SKM-1 (cell line): ENCODE results near the gene RIC8A.
A peak's percentile ranks its signal among the peaks of the same experiment; 100 is the strongest.
"Not testable (repeated sequence)": the region's sequence is repeated elsewhere in the genome, so short reads cannot be mapped to it uniquely, and the experiment has no call there.

Experiments used
- DNase-seq: peaks from one replicate; lab custom pipeline; 2025; ENCODE audit not compliant: unreplicated experiment; lab: John Stamatoyannopoulos, UW

RIC8A gene

GRCh38 chr11:217704-218103 is 10.2 kb downstream of the RIC8A start:
- no peak for DNase-seq

GRCh38 chr11:218815-219593 is 11.5 kb downstream of the RIC8A start:
- no peak for DNase-seq

GRCh38 chr11:220641-221215 is 13.2 kb downstream of the RIC8A start:
- DNase-seq: not testable (repeated sequence)

- no peak for DNase-seq
Measured at GRCh38 chr11:221539-221938, 14.0 kb downstream of the RIC8A start.

GRCh38 chr11:221998-222789 is 14.7 kb downstream of the RIC8A start:
- DNase-seq: no peak

- no peak for DNase-seq
Measured at GRCh38 chr11:223026-223789, 15.7 kb downstream of the RIC8A start.

GRCh38 chr11:223884-224283 is 16.4 kb downstream of the RIC8A start:
- DNase-seq: no peak

GRCh38 chr11:224424-224823 is 16.9 kb downstream of the RIC8A start:
- DNase-seq: no peak

- no peak for DNase-seq
Measured at GRCh38 chr11:225734-226453, 18.4 kb downstream of the RIC8A start.

- DNase-seq: no peak
Measured at GRCh38 chr11:227824-228379, 20.4 kb downstream of the RIC8A start.

GRCh38 chr11:230431-230830 is 22.9 kb downstream of the RIC8A start:
- DNase-seq: no peak

GRCh38 chr11:232783-233565 is 25.5 kb downstream of the RIC8A start:
- DNase-seq: no peak

- DNase-seq: no peak
Measured at GRCh38 chr11:235180-235579, 27.7 kb downstream of the RIC8A start.

- no peak for DNase-seq
Measured at GRCh38 chr11:235609-235996, 28.1 kb downstream of the RIC8A start.

GRCh38 chr11:235997-236773 is 28.7 kb downstream of the RIC8A start, which contains the start of gene SIRT3:
Gene SIRT3, minus strand, starts transcription at chr11:236342. Its CDS starts 14 bp downstream, at chr11:236328.
- peak; percentile 89 for DNase-seq

GRCh38 chr11:236774-237767 is 29.6 kb downstream of the RIC8A start, which contains the start of gene PSMD13:
Gene PSMD13, plus strand, starts transcription at chr11:236976. Its CDS starts 74 bp downstream, at chr11:237050.
- peak; percentile 64 for DNase-seq

- DNase-seq: not testable (repeated sequence)
Measured at GRCh38 chr11:238346-238745, 30.8 kb downstream of the RIC8A start.
